Neural cell (in vitro differentiated cells): ENCODE data around the gene ACOXL.

Experiments used
- EP300 ChIP-seq: fragments of 450-650 bp; conservative IDR thresholded peaks from 2 replicates; pipeline ENCODE4 v1.6.1; 2014; ENCODE audit warnings: antibody characterized with exemption, mild to moderate bottlenecking, moderate library complexity; ENCODE audit not compliant: poor library complexity, severe bottlenecking
- EZH2 ChIP-seq: fragments of 200-600, 300-800 bp; shearing (Covaris generic), sonication (generic); IDR thresholded peaks from 2 replicates; pipeline ENCODE4 v1.6.1; 2014; ENCODE audit warnings: antibody characterized with exemption, low read length, borderline replicate concordance, mild to moderate bottlenecking; ENCODE audit not compliant: insufficient read depth, poor library complexity, severe bottlenecking
- RAD21 ChIP-seq: fragments of 450-650 bp; conservative IDR thresholded peaks from 2 replicates; pipeline ENCODE4 v1.6.1; 2014; ENCODE audit warnings: antibody characterized with exemption, mild to moderate bottlenecking, moderate library complexity
- SMC3 ChIP-seq: fragments of 450-650 bp; conservative IDR thresholded peaks from 2 replicates; pipeline ENCODE4 v1.6.1; 2014; ENCODE audit warnings: antibody characterized with exemption, mild to moderate bottlenecking, moderate library complexity; ENCODE audit not compliant: poor library complexity
- TAF1 ChIP-seq: IDR thresholded peaks from 2 replicates; pipeline ENCODE4 v1.6.1; 2012; ENCODE audit warnings: low read depth
- TF ChIP-seq, protein P1 (sequence below): fragments of 450-650 bp; IDR thresholded peaks from 2 replicates; pipeline ENCODE4 v1.5.1; 2014; ENCODE audit warnings: antibody characterized with exemption, mild to moderate bottlenecking, moderate library complexity; ENCODE audit not compliant: poor library complexity, severe bottlenecking

DNA sequence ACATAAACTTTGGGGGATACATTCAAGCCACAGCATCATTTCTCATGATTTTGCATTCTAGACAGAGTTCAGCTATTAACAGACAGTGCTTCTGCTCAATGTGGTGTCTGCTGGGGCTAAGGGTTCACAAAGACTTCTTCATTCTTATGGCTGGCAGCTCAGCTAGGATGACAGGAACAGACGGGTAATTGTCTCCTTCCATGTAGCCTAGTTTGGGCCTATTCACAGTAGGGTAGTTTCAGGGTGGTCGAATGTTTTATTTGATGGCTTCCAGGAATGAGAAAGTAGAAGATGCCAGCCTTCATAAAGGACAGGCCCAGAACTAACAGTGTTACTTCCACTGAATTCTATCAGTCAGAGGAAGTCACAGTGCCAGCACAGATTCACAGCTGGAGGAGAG is 362.3 kb downstream of the ACOXL start:
- TF ChIP-seq, protein P1, sequence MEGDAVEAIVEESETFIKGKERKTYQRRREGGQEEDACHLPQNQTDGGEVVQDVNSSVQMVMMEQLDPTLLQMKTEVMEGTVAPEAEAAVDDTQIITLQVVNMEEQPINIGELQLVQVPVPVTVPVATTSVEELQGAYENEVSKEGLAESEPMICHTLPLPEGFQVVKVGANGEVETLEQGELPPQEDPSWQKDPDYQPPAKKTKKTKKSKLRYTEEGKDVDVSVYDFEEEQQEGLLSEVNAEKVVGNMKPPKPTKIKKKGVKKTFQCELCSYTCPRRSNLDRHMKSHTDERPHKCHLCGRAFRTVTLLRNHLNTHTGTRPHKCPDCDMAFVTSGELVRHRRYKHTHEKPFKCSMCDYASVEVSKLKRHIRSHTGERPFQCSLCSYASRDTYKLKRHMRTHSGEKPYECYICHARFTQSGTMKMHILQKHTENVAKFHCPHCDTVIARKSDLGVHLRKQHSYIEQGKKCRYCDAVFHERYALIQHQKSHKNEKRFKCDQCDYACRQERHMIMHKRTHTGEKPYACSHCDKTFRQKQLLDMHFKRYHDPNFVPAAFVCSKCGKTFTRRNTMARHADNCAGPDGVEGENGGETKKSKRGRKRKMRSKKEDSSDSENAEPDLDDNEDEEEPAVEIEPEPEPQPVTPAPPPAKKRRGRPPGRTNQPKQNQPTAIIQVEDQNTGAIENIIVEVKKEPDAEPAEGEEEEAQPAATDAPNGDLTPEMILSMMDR: no peak
- no peak for TF ChIP-seq TAF1
- no peak for TF ChIP-seq EP300
- TF ChIP-seq EZH2: no peak
- no peak for TF ChIP-seq RAD21
- TF ChIP-seq SMC3: no peak
